Esophagus squamous epithelium (tissue), 4 donors: ENCODE results near the gene COQ10B.

Experiments
- CTCF ChIP-seq, 6 experiments: fragments of 450-650 bp in 4 of 6; fragments of 200-600 bp in 2 of 6; sonication (generic) in 2 of 6; IDR thresholded peaks; one replicate each; pipeline ENCODE4 v1.5.1; 2016 to 2019; ENCODE audit warnings: antibody characterized with exemption in 6 of 6, mild to moderate bottlenecking in 4 of 6, moderate library complexity in 4 of 6
- POLR2A ChIP-seq, 4 donors: fragments of 450-650 bp; IDR thresholded peaks; one replicate each; pipeline ENCODE4 v1.6.1; 2017; ENCODE audit warnings: antibody characterized with exemption in 4 of 4, mild to moderate bottlenecking in 4 of 4, moderate library complexity in 3 of 4

GRCh38 chr2:197446844-197447243, 6.5 kb upstream of the COQ10B start:
- no peak for TF ChIP-seq CTCF (IDR thresholded peaks at IDR 0.05)
- no peak for TF ChIP-seq POLR2A (IDR thresholded peaks at IDR 0.05)
